SKM-1 treated with dmso at 0.1 percent for 144 hours (cell line): ENCODE measurements around the gene LRRC3.

Experiments used
- DNase-seq: peaks from one replicate; lab custom pipeline; 2025; ENCODE audit not compliant: unreplicated experiment; lab: John Stamatoyannopoulos, UW

The LRRC3 gene

DNA sequence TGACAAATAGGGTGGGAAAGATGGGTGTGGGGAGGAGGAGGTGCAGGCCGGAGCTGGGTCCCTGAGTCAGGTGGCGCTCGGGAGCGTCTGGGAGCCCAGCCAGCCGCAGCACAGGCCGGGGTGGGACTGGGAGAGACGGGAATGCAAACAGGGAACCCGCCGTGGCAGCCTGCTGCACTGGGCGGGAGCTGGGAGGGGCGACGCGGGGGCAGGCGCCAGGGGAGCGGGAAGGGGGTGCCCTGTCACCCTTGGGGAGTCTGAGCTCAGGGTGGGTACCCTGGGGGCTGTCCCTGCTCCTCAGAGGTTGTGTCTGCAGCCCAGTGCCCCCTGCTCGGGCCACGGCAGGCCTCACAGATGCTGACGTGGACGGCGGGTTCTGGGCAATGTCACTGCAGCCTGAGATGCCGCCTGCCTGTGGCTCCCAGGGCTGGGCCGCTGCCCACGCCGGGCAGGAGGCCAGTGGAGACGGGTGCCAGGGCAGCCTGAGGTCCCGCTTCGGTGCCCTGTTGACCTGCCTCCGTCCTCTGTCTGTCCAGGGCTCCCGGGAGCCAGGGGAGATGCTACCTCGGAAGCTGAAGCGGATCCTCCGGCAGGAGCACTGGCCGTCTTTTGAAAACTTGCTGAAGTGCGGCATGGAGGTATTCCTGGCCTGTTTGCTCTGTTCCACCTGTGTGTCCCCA lies 16.6 kb upstream of the LRRC3 start:
- no peak for DNase-seq

DNA sequence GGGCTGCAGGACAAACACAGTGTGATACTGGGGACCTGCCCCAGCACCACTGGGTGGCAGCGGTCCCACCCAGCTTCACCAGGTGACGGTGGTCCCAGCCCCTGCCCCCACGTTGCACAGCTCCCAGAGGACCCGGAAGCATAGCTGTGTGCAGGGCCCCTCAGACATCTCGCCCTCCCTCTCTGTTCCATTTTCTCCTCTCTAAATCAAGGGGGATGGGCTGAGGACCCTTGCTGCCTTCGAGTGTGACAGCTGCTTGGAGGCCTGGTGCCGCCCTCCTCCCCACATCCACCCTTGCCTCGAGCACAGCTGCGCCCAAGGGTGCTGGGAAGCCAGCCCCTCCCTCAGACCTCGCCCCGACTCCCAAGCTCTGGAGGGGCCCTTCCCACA lies 16.1 kb upstream of the LRRC3 start:
- DNase-seq: no peak

DNA sequence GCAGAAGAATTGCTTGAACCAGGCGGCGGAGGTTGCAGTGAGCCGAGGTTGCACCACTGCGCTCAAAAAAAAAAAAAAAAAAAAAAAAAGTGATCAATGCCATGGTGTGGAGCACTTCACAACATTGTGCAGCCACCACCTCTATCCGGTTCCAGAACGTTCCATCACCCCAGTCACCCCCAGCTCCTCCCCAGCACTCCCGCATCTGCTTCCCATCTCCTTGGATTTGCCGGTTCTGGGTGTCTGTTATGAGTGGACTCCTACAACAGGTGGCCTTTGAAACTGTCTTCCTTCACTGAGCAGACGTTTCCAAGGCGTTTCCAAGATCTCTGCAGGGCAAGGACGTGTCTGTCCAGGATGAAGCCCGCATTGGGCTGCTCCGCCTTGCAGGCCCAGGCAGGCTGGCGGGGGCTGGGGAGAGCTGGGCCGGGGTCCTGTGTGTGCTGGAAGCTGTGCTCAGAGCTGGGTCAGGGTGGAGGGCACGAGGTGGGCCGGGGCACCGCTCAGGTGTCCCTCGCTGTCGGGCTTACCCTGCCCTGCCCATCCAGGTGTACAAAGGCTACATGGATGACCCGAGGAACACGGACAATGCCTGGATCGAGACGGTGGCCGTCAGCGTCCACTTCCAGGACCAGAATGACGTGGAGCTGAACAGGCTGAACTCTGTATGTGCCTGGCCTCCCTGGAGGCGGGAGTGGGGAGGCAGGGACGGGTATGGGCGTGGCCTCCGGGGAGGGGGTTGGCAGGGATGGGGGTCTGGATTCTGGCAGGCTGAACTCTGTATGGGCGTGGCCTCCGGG lies 14.9 kb upstream of the LRRC3 start:
- DNase-seq: no peak

DNA sequence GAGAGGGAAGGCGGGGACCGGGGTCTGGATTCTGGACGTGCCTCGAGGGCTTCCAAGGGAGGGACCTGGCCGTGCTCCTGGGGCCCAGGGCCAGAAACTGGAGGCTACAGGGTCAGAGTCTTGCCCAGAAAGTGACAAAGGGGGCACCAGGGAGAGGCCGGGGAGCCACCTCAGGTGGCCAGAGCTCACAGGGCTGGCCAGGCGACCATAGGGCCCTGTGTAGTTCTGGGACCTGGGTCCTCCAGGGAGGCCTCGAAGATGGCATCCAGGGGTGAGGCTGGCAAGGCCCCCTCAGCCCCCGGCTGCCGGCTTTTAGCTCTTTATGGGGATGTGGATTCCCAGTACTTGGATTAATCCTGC lies 14.3 kb upstream of the LRRC3 start:
- DNase-seq: no peak

DNA sequence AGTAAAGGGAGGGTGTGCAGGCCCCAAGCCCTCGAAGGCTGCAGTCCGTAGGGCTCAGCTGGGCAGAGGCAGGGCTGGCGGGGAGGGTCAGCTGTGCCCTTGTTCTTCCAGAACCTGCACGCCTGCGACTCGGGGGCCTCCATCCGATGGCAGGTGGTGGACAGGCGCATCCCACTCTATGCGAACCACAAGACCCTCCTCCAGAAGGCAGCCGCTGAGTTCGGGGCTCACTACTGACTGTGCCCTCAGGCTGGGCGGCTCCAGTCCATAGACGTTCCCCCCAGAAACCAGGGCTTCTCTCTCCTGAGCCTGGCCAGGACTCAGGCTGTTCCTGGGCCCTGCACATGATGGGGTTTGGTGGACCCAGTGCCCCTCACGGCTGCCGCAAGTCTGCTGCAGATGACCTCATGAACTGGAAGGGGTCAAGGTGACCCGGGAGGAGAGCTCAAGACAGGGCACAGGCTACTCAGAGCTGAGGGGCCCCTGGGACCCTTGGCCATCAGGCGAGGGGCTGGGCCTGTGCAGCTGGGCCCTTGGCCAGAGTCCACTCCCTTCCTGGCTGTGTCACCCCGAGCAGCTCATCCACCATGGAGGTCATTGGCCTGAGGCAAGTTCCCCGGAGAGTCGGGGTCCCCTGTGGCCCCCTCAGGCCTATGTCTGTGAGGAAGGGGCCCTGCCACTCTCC lies 13.6 kb upstream of the LRRC3 start:
- DNase-seq: no peak

DNA sequence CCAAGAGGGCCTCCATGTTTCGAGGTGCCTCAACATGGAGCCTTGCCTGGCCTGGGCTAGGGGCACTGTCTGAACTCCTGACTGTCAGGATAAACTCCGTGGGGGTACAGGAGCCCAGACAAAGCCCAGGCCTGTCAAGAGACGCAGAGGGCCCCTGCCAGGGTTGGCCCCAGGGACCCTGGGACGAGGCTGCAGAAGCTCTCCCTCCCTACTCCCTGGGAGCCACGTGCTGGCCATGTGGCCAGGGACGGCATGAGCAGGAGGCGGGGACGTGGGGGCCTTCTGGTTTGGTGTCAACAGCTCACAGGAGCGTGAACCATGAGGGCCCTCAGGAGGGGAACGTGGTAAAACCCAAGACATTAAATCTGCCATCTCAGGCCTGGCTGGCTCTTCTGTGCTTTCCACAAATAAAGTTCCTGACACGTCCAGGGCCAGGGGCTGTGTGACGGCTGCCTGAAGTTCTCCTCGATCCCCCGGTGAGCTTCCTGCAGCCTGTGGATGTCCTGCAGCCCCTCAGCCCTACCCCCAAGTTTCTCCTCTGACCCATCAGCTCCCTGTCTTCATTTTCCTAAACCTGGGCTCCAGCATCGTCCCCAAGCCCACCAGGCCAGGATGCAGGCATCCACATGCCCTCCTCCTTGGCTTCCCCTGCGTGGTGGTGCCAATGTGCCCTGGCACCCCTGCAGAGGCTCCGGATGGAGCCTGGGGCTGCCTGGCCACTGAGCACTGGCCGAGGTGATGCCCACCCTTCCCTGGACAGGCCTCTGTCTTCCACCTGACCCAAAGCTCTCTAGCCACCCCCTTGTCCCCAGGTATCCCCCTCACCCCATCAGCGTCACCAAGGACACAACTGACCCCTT lies 12.8 kb upstream of the LRRC3 start:
- DNase-seq: no peak

DNA sequence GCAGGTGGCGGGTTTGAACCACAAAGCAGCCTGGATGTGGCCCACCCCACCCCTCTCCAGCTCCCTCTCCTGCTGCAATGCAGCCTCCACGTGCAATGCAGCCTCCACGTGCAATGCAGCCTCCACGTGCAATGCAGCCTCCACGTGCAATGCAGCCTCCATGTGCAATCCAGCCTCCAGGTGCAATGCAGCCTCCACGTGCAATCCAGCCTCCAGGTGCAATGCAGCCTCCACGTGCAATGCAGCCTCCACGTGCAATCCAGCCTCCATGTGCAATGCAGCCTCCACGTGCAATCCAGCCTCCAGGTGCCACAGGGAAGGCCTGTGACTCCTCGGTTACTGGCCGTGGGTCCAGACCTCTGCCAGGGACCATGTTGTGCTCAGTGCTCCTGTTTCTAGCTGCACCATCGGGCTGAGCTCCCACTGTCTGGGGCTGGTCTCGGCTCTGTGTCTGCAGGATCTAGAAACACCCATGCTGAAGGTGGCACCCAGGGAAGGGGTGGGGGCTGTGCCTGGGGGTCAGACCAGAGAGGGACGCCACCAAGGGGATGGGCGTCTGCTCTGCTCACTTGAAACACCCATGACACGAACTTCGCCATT lies 11.9 kb upstream of the LRRC3 start:
- DNase-seq: no peak

DNA sequence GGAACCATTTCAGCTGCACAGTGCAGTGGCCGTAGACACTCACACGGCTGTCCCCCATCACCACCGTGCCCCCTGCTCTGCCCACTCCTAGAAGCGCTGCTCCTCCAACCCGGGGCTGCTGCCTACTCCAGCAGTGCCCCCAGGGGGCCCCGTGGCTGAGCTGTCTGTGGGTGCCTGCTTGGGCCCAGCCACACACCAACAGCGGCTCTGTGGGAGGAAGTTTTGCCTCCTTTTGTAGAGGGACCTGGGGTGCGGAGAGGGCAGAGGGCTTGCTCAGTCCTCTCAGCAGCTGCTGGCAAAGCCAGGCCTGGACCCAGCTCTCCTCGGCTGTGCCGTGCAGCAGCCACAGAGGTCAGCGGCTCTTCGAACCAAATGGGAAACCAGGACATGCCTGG lies 11.4 kb upstream of the LRRC3 start:
- no peak for DNase-seq

DNA sequence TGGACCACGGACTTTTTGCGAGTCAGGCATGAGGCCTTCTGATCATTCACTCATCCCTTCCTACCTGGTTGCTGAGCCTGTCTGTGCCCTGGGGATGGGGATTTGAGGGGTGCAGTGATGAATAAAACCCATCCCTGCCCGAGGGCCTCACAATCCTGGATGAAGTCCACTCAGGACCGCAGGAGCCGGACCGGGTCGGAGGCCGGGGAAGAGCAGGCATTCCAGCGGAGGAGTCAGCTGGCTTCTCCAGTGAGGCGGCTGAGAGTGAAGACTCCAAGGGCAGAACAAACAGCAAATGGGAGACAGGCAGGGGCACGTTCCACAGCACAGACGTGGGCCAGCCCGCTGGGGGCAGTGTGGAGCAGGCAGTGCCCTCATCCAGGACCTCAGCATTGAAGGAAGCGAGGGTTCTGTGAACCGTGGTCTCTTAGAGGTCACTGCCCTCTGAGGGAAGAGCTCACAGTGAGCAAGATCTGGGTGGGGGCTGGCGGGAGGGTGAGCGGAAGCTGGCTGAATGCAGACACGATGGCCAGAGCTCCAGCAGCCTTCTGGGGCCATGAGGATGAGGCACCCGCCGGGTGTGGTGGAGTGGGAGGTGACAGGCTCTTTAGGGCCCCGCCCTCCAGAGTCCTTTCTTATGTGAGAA lies 10.9 kb upstream of the LRRC3 start:
- DNase-seq: no peak

DNA sequence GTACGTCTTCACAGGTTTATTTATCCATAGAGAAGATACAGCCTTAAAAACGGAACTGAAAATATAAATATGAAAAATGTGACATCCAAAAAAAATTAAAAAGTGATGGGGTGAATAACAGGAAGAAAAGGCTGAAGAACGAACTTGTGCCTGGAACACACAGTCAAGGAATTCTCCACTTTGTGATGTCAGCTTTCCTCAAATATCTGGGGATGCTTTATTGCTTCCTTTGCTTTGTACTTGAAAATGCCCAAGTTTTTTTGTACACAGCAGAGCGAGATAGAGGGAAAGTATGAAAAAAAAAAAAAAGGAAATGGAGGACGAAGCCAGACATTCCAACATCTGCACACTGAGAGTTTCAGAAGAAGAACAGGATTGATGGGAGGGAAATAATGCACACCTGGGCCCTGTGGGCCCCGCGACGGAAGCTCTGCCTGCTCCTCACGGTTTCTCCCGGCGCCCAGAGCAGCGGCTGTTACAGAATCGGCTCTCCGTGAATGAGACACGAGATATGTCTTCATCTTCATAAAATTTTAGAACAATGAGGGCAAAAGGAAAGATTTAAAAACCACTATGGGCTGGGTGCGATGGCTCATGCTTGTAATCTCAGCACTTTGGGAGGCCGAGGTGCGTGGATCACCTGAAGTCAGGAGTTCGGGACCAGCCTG lies 10.0 kb upstream of the LRRC3 start:
- no peak for DNase-seq

DNA sequence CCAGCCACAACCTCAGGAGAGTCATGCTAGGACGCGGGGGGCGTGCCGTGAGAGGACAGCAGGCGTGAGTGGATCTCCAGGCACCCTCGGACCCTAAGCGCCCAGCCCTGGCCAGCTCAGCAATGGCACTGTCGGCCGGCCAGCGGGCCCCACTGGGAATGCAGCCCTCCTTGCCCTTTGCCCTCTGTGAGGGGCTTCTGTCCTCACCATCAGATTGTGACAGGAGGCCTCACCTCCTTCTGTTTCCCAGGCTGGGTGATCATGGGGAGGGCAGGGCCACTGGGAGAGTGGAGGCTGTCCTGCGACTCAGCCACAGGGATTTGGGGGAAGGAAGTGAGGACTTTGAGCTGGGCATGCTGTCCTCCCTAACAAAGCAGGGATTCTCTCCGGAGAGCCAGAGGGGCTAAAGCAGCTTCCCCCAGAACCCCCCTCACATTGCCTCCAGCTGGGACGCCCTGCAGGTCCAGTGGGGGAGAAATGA lies 6.6 kb upstream of the LRRC3 start:
- no peak for DNase-seq

DNA sequence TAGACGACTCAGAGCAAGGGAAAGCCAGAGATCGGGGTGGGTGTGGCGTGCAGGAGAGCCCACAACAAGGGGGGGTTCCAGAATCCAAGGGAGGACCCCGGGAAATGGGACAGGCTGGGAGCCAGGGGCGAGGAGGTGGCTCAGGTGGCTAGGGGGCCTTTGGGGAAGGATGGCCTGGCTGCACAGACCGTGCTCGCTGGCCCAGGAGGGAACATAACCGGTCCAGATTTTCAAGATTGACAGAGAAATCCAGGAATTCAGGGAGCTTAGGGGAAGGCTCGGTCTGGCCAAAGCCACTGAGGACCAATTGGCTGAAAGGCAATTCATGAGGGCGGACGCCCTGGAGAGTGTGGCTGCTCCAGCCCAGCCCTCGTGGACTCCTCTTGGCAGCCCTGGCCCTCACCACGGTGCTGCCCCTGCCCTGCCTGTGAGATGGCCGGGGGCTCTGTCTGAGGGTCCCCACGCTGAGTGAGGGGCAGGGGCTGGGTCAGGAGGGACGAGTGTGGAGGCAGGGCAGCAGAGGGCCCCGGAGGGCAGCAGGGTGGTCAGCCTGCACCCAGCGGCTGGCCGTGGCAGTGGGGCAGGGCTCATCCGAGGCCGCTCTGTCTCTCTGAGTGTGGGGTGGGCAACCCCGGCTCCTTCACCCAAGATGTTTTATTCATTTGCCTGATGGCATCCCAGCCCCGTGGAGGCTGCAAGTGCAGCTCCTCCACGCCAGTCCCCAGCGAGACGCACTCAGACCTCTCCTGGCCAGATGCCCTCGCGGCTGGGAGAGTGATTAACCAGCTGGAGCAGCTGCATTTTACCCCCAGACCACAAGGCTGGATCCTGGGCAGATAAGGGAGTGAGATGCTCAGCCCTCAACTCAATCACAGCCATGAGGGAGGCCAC lies 5.6 kb upstream of the LRRC3 start:
- no peak for DNase-seq

DNA sequence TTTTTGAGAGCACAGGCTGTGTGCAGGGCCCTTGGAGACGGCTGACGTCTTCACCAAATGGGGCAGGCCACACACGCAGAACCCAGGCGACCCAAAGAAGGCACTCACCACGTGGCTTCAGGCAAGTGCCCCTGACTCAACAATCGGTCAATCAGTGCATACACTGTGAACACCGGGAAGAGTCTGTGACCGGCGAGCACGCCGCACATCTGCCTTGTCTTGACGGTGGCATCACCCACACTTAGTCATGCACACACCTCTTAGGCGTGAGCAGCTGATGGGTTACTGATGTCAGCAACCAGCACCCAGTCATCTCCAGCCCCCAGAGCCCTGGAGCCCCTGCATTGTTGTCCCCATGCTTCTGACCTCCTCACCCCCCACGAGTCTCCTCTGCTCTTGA lies 4.9 kb upstream of the LRRC3 start:
- DNase-seq: no peak

DNA sequence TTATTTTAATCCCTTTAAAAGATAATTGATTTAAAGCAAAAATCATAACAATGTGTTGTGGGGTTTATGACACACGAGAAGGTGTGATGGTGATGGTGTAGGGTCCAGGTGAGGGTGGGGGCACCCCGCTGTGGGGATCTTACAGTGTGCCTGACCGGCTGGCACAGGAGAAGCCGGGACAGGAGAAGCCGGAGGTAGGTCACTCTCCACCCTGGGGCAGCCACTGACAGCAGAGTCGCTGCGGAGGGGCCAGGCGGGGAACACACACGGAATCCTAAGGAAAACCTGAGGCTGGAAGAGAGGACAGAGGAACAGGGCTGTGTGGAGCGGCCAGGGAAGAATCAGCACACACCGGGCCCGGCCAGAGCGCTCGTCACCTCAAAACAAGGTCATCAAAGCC lies 4.3 kb upstream of the LRRC3 start:
- no peak for DNase-seq

DNA sequence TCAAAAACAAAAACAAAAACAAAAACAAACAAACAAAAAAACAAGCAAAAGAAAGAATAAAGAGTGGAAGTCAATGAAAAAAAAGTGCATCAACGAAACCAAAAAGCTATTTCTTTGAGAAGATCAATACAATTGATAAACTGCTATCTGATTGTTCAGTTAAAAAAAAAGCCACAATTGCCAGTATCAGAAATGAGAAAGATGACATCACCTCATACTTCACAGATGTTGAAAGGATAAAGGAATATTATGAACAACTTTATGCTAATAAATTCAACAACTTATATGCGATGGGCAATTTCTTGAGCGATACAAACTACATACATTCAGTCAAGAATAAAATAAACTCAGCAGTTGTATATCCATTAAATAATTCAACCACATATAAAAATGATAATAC lies 2.2 kb upstream of the LRRC3 start:
- no peak for DNase-seq

DNA sequence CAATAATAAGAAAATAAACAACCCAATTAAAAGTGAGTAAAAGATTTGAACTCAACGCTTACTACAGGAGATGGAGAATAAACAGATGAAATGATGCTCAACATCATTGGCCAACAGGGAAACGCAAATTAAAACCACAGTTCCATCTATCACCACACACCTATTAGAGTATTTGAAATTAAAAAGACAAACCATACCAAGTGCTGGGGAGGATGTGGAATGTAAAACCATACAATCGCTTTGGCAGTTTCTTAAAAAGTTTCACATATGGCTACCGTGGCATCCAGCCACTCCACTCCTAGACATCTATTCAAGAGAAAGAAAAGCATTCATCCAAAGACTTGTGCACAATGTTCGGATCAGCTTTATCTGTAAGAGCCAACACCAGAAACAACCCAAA lies 1.3 kb upstream of the LRRC3 start:
- no peak for DNase-seq

DNA sequence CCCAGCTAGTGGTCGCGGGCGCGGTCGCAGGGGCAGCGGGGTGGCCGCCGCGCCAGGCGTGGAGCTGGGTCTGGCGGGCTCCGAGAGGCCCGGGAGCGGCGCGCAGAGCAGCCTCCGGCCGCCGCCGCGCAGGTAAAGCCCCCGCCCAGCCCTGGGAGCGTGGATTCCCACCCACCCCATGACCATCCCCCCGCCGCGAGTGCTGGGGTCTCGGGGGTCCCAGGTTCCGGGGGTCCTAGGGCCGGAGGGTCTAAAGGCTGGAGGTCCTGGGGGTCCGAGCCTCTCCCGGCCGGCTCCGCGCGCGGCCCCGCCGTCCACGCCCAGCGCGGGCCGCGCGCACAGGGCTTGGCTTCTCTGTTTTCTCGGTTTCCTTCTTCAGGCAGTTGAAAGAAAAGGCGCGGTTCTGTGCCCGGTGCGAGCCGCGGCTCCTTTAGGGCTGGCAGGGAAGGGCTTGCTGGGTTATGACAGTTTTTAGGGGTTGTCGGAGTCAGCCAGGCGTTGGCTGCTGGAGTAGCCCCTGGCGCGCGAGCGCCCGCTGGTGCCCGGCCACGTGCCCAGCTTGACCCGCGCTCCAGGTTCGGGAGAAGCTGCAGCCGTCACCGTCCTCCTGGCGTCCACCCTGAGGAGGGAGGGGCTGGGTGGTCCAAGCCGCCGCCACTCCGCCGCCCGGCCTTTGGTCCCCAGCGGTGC lies 359 bp downstream of the LRRC3 start:
- peak; percentile 10 for DNase-seq

DNA sequence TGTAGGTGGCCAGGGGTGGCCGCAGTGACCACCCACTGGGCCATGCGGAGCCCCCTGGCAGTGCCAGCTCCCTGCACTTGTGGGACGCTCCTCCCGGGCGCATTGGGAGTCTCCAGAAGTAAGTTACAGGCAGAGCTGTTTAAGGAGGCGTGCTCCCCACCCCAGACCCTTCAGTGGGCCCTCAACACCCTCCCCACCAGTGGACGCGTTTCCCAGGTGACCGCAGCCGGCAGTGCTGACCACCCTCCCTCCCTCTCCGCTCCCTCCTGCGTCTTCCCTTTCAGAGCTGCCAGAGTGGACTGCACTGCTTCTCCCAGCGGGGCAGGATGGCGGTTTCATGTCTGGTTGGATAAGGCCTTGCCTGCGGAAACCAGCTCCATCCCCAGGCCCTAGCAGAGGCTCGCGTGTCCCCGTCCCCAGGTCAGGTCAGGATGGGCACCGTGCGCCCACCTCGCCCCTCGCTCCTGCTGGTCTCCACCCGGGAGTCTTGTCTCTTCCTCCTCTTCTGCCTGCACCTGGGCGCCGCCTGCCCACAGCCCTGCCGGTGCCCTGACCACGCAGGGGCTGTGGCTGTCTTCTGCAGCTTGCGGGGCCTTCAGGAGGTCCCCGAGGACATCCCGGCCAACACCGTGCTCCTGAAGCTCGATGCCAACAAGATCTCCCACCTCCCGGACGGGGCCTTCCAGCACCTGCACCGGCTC lies 1.1 kb downstream of the LRRC3 start:
- no peak for DNase-seq
